A204.1 (cell line): Measurements from ENCODE around the gene CGB8.
"Not testable (repeated sequence)": the region's sequence is repeated elsewhere in the genome, so short reads cannot be mapped to it uniquely, and the experiment has no call there.

Experiments
- FAIRE-seq: peaks from 2 replicates; lab custom pipeline; 2012; peaks lifted over from hg19 to GRCh38; lab: Jason Lieb, UNC

CGB8 gene

DNA sequence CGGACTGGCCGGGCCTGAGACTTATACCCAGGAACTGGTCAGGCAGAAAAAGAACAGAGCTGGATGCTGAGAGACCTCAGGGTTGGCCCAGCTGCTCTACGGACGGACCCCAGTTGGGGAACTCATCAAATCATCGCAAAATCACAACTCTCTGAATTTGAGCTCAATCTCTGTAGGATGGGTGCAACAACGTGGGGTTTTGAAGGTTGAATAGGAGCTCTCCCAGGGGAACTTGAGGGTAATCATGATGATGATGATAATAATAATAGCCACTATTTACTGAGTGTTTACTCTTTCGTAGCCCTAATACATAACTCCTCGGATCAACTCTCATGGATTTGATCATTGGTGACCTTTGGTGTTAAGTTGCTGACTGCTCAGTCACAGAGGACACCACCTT lies 18.6 kb downstream of the CGB8 start:
- not testable (repeated sequence) for FAIRE-seq

DNA sequence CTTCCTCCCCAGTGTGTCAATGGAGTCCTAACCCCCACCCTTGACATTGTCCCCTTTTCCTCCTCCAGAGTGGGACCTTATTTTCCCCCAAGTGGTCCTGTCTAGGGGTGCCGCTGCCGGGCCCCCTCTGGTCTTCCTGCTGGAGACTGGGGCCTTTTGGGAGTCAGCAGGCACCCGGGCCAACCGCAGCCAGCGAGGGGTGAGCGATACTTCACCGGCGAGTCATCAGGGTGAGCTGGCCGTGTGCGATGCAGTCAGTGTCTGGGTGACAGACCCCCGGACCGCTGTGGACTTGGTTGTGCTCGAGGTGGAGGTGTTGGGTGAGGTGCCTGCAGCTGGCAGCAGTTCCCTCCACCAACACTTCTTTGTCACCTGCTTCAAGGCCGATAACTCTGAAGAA lies 19.2 kb downstream of the CGB8 start:
- FAIRE-seq, result not testable (repeated sequence)

DNA sequence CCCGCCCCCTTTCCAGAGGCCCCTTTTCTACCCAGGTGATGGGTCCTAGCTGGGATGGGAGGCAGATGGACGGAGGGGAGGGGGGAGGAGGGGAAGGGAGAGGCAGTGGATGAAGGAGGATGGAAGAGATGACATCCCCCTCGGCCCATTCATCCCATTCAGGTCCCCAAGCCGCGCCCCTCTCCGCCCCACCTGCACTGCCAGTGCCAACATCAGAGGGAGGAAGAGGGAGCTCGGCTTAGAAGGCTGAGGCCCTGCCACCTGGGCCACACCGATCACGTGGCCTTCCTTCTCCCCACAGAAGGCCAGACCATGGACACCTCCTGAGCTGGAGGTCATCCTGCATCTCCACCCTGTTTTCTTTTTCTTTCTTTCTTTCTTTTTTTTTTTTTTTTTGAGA lies 20.2 kb downstream of the CGB8 start:
- not testable (repeated sequence) for FAIRE-seq

DNA sequence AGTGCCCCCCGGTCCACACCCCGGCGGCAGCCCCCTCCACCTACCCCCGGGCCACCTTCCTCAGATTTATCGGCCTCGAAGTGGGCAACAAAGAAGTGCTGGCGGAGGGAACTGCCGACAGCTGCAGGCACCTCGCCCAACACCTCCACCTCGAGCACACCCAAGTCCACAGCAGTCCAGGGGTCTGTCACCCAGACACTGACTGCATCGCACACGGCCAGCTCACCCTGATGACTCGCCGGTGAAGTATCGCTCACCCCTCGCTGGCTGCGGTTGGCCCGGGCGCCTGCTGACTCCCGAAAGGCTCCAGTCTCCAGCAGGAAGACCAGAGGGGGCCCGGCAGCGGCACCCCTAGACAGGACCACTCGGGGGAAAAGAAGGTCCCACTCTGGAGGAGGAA lies 23.3 kb downstream of the CGB8 start:
- not testable (repeated sequence) for FAIRE-seq

DNA sequence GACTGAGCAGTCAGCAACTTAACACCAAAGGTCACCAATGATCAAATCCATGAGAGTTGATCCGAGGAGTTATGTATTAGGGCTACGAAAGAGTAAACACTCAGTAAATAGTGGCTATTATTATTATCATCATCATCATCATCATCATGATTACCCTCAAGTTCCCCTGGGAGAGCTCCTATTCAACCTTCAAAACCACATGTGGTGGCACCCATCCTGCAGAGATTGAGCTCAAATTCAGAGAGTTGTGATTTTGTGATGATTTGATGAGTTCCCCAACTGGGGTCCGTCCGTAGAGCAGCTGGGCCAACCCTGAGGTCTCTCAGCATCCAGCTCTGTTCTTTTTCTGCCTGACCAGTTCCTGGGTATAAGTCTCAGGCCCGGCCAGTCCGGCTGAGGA lies 23.8 kb downstream of the CGB8 start:
- not testable (repeated sequence) for FAIRE-seq

DNA sequence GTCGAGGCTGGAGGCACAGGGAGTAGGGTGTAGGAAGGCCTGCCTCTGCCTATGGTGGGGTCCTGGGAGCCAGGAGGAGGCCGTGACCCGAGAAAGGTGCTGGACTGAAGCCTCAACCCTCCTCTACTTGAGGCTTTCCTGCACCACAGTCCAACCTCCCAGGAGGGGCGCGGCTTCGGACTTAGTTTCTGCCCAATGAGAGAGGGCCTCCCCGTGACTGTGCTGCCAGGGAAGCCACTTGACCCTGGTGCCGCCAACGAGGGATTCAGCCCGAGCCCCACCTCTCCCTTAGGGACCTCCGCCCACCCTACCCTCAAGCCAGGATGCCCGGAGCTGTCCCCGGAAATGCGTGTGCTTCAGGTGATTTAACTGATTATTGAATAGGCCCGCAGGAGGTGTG lies 24.7 kb downstream of the CGB8 start, which contains the start of gene CGB3:
Gene CGB3 (minus strand): TSS at position 101 of the 400 bp plus-strand sequence. CDS start 362 bp downstream, outside the sequence.
- not testable (repeated sequence) for FAIRE-seq

DNA sequence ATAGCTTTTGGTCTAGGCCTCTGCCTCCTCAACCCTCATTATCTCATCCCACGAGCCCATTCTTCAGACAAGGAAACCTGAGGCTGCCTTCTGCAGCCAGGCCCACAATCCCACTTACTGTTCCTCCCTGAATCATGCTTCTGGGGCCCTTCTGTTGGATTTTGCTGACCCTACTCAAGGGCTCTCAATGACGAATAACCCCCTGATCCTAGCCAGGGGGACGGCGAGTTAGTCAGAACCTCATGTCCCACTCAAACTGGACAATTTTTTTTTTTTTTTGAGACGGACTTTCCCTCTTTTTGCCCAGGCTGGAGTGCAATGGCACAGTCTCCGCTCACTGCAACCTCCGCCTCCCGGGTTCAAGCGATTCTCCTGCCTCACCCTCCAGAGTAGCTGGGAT lies 26.8 kb downstream of the CGB8 start:
- FAIRE-seq, result no peak

DNA sequence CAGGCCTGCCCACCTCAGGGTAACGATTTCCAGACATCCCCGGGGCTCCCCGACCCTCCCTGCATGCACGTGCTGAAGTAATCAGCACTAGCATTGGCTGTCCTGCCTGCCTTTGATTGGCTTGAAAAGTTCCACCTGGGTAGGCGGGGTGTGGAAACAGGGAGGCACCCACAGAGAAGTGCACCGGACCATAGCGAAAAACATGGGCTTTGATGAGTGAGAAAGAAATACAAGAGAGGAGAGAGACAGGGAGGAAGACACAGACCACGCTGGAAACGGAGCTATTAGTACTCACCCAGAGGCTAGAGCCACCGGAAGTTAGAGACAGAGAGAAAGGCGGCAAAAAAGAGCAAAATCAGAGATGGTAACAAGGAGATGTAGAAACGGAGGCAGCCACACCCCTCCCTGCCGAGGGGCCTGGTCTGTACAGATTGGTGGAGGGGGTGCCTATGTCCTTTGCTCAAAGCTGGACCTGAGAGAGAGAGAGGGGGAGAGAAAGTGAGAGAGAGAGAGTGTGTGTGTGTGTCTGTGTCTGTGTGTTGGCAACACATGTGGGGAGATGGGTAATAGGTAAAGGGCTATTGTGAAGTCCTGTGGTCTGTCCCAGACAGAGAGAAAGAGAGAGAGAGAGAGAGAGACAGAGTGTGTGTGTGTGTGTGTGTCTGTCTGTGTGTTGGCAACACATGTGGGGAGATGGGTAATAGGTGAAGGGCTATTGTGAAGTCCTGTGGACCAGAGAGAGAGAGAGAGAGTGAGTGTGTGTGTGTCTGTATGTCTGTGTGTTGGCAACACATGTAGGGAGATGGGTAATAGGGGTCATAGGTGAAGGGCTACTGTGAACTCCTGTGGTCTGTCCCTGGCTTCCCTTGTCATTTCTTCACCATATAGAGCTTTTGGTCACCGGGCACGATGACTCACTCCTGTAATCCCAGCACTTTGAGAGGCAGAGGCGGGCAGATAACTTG lies 27.7 kb downstream of the CGB8 start:
- FAIRE-seq, result no peak

DNA sequence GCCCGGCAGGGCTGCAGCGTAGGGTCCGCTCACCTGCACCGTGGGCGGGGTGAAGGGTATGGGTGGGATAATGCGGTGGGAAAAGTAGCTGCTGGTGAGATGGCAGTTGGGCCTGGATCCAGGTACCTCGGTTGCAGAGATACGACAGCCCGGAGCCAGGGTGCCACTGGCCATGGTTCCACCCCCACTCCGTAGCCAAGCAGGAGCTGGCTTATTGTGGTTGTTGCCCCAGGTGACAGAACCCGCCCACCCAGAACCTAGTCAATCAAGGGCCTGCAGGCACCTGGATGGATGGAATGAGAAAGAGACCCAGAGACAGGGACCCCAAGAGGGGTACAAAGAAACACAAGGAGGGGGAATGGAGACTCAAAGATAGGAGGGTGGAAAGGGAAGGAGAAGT lies 28.6 kb downstream of the CGB8 start:
- no peak for FAIRE-seq

DNA sequence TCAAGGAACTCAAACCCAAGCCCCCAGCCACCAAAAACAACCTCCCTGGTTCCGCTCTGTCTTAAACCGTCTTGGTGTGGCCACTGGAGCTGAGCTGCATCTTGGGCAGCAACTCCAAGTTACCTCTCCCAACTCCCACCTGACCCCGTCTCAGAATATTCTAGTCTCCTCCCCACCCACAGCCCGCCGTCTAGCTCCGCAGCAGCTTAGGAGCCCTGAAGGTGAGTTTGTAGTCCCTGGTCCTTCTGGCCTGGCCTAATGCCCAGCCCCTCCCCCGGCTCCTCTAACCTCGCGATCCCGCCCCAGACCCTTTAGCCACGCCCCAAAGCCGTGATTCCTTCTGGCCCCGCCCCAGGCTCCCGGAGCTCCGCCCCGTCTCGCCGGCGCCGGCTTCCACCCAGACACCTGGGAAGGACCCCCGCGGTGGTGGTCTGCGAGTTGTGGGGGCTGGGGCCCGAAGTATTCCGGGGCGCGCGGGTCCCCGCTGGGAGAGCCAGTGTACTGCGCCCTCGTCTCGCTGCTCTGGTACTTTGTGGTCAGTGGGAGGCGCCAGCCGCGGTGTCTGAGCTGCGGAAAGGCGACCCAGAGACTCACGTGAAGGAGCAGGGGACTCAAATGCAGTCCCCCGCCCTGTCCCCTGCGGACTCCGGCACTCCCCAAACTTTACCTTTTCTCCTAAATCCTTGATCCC lies 29.5 kb downstream of the CGB8 start:
- FAIRE-seq, result no peak

DNA sequence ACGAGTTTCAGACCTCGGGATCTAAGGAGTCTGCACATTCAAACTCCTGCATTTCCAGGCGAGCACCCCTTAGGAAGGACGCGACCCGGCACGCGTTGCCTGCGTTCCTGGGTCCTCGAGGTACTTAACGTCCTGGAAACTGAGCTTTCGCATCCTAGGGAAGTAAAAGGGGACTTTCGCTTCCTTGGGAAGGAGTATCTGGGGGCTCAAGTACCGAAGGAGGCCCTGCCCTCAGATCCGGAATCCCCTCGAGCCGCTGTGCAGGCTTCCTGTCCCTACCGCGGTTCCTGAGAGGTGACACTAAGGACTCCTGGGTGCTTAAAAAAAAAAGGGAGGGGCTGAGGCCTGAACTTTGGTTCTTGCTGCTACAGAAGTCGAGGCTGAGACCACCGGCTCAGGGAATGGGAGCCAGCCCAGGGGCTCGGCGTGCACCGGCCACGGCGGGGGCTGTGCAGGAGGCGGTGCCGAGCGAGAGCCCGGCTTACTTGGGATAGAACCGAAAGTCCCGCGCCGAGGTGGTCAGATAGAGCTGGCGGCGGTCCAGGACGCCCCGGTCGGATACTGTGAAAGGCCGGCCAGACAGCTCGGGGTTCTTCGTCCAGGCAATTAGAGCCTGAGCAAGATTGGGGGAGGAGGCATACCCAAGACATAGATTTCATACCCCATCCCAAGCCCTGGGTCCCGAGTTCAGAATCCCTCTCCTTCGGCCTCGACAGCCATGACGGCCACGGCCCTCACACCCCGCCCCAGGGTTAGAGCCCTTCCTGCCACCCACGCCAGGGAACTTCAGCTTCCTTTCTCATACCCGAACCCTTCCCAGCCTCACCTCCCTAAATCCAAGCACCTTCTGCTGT lies 30.3 kb downstream of the CGB8 start:
- FAIRE-seq, result not testable (repeated sequence)

DNA sequence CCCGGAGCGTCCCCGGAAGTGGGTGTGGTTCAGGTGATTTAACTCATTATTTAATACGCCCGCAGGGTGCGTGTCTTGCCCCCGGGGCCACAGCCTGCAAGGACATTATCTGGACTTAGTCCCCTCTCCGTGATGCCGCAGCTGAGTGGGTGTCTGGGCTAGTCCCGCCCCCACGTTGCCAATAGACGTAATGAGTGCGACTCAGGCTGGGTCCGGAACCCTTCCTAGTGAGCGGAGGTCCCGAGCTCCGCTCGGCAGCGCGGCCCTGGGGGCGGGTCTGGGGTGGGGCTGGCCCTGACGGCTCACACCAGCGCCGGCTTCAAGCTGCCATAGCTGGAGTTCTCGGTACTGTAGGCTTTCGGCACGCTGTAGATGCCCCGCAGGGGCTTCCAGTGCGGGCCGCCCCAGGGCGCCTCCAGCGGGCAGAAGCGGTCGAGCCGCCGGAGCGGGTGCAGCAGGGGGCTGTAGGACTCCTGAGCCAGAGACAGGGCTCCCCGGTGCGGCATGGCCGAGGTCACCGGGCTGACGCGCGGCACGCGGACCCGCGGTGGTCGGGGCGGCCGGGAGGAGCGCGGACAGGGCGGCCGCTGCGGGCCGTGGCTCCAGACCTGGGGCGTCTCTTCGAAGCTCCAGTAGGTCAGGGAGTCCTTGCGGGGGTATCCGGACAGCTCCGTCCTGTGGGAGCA lies 31.1 kb downstream of the CGB8 start:
- FAIRE-seq, result no peak

DNA sequence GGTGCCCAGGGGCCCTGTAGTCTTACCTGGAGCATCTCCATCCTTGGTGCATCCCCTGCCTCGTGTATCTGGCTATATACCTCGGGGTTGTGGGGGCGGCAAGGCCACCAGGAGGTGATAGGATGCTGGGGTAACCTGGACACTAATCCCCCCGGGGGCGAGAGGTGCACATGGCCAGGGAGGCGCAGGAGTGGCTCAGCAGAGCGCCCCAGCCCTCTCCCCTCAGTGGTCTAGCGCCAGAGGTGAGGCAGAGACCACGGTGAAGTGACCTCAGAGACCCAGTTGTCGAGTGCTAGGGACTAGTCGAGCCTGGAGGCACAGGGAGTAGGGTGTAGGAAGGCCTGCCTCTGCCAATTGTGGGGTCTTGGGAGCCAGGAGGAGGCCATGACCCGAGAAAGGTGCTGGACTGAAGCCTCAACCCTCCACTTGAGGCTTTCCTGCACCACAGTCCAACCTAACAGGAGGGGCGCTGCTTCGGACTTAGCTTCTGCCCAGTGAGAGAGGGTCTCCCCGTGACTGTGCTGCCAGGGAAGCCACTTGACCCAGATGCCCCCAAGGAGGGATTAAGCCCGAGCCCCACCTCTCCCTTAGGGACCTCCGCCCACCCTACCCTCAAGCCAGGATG lies 31.8 kb downstream of the CGB8 start, which contains the start of gene LHB:
Gene LHB (minus strand): TSS at position 51 of the 625 bp plus-strand sequence. CDS start 10 bp downstream, at position 41.
- no peak for FAIRE-seq

DNA sequence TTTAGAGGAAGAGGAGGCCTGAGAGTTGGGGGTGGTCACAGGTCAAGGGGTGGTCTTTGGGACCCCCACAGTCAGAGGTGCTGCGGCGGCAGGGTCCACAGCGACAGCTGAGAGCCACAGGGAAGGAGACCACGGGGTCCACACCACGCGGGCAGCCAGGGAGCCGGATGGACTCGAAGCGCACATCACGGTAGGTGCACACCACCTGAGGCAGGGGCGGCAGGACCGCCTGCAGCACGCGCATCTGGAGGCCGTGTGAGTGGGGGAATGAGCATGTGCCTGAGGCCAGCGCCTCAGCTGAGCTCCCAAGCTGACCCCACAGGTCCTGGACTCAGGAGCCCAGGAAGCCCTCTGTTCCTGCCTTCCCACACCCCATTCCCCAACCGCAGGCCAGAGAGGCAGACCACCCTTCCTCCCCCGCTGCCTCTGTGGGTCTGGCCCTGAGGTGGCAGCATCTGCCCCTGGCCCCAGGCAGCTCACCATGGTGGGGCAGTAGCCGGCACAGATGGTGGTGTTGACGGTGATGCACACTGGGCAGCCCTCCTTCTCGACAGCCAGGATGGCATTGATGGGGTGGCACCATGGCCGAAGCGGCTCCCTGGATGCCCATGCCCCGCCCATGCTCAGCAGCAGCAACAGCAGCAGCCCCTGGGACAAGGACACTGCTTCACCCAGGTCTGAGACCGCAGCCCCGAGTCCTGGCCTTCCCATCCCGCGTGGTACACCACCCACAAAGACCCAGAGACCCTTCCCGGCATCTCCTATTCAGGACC lies 32.7 kb downstream of the CGB8 start:
- no peak for FAIRE-seq

DNA sequence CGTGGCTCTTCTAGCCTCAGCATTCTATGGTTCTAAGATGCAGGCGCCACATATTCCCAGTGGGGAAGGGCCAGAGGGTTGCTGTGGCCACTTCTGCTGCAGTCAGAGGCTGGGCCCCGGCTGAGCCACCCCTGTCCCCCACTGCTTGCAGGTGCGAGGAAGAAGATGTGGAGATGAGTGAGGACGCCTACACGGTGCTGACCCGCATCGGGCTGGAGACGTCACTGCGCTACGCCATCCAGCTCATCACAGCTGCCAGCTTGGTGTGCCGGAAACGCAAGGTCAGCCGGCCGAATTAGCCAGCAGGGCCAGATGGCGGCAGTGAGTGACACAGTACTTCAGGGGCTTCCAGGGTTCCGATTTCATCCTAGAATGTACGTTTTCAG lies 34.0 kb downstream of the CGB8 start:
- FAIRE-seq, result no peak

DNA sequence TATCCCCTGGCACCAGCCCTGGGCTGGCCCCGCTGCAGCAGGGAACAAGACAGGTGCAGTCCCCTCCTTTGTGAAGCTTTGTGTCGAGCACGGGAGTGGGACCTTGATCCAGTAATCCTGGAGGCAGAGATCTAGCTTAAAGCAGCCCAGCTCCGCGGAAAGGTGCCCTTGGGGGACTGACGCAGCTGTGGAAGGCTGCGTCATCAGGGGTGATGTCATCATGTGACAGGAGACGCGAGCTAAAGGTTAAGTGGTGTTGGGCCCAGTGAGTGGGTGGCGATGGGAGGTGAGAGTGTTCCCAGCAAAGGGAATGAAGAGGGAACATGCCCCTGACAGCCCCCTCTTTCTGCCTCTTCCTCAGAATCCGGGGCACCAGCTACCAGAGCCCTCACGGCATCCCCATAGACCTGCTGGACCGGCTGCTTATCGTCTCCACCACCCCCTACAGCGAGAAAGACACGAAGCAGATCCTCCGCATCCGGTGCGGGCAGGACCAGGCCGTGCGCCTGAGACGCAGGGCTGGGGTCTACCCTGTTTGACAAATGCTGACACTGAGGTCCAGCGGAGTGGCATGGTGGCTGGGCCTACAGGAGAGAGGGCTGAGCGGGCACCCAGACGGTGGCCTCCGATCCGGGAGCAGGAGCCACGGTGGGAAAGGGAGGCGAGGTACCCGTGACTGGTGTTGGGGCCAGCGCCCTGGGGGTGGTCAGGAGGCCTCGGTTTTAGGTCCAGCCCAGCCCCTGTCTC lies 34.6 kb downstream of the CGB8 start:
- no peak for FAIRE-seq

DNA sequence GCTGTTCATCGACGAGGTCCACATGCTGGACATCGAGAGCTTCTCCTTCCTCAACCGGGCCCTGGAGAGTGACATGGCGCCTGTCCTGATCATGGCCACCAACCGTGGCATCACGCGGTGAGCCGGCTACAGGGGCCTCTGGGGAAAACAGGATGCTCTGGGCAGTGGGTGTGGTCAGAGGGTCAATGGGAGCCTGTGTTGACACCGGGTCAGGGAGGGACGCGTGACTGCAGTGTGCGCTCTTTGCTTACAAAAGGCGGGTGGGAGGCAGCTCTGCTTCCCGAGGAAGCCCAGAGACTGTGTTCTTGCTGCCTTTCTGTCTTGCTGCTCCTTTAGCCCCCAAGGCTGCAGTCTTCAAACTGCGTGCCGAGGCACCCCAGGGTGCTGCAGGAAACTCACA lies 37.7 kb downstream of the CGB8 start:
- FAIRE-seq, result no peak

DNA sequence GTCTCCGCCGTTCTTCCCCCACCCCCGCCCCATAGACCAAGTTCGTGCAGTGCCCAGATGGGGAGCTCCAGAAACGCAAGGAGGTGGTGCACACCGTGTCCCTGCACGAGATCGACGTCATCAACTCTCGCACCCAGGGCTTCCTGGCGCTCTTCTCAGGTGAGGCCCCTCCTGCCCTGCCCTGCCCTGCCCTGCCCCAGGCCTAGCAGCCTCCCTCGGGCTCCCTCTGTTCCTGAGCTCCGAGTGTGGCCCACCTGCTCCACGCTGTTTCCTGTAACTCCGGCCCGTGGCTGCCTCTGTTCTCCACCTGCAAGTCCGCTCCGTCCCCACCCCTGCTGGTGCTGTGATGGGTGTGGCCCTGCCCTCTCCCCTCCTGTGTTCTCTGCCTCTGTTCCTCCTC lies 38.5 kb downstream of the CGB8 start:
- no peak for FAIRE-seq

DNA sequence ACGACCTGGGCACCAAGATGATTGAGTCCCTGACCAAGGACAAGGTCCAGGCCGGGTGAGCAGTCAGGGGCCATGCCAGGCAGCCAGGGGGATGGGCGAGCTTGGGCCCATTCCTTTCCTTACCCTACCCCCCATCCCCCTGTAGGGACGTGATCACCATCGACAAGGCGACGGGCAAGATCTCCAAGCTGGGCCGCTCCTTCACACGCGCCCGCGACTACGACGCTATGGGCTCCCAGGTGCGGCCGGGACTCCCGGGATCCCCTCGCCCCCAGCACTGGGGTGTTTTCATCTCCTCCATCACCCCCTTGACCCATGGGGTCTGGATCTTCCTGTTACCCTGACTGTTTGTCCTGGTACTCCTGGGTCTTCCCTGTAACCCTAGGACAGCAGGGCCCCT lies 39.1 kb downstream of the CGB8 start:
- FAIRE-seq, result no peak

DNA sequence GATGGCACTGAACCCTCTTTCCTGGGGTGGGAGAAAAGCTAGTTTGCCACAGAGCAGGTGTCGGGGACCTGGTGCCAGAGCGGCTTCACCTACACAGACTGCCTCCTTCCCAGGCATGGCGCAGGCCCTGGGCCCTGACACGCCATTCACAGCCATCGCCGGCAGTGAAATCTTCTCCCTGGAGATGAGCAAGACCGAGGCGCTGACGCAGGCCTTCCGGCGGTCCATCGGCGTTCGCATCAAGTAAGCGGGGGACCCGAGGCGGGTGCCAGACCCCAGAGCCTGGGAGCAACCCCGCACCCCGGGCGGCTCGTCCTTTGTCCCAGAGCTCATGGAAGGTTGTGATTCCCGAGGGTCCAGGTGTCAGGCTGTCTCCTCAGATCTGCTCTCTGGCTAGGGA lies 42.0 kb downstream of the CGB8 start:
- FAIRE-seq, result no peak
